ENCODE results near the gene ADNP. TPM values are rescaled to one million over a fixed set of nuclear protein-coding genes. Genes with fewer than 3 reads are reported as not detected.
A peak's percentile ranks its signal among the peaks of the same experiment; 100 is the strongest.

ADNP gene
- total RNA-seq, 4 donors from 2014 or later, result 51.4 to 67.2 (median 55.4) TPM

- Histone ChIP-seq H3K36me3 (no peaks in the 10 kb centered on the region), H3K9me3 (no peaks in the 10 kb centered on the region), H3K27me3 (no peaks in the 10 kb centered on the region), H3K27ac (no peak overlapping the region), H3K4me1 (no peaks in the 10 kb centered on the region), H3K4me3 (no peak overlapping the region)
- TF ChIP-seq POLR2AphosphoS5 (IDR thresholded peaks at IDR 0.05) (no peak), POLR2A (IDR thresholded peaks at IDR 0.05) (no peak), EP300 (IDR thresholded peaks at IDR 0.05) (no peak), CTCF (IDR thresholded peaks at IDR 0.05) (no peak)
- no peak for ATAC-seq
- 86 to 87% methylated on average over 3 to 5 of the region's 5 CpGs for WGBS, 2 donors (ENCODE audit: low coverage in 1 of 2)
These were observed 74.7 kb downstream of the ADNP start for GRCh38 chr20:50856475-50857041.

GRCh38 chr20:50855498-50856474 lies 75.5 kb downstream of the ADNP start:
- Histone ChIP-seq H3K9me3 (no peaks in the 10 kb centered on the region), H3K4me3 (no peak overlapping the region), H3K27ac (no peak overlapping the region), H3K27me3 (no peaks in the 10 kb centered on the region), H3K36me3 (no peaks in the 10 kb centered on the region), H3K4me1 (no peaks in the 10 kb centered on the region)
- TF ChIP-seq POLR2A (IDR thresholded peaks at IDR 0.05), result no peak
- TF ChIP-seq EP300 (IDR thresholded peaks at IDR 0.05), result no peak
- TF ChIP-seq POLR2AphosphoS5 (IDR thresholded peaks at IDR 0.05), result peak; percentile 49
- no peak for TF ChIP-seq CTCF (IDR thresholded peaks at IDR 0.05)
- no peak for ATAC-seq
- WGBS, 2 donors (ENCODE audit: low coverage in 1 of 2), result 43 to 45% methylated on average over 4 to 10 of the region's 23 CpGs

GRCh38 chr20:50854506-50855249 lies 76.6 kb downstream of the ADNP start:
- Histone ChIP-seq H3K36me3 (no peaks in the 10 kb centered on the region), H3K27me3 (no peaks in the 10 kb centered on the region), H3K27ac (no peak overlapping the region), H3K9me3 (no peaks in the 10 kb centered on the region), H3K4me3 (no peak overlapping the region), H3K4me1 (no peaks in the 10 kb centered on the region)
- no peak for ATAC-seq
- WGBS, 2 donors (ENCODE audit: low coverage in 1 of 2), result 60 to 90% methylated on average over 1 to 9 of the region's 18 CpGs
- TF ChIP-seq EP300 (IDR thresholded peaks at IDR 0.05), result no peak
- no peak for TF ChIP-seq CTCF (IDR thresholded peaks at IDR 0.05)
- TF ChIP-seq POLR2AphosphoS5 (IDR thresholded peaks at IDR 0.05), result no peak
- TF ChIP-seq POLR2A (IDR thresholded peaks at IDR 0.05), result no peak

GRCh38 chr20:50852085-50852484 lies 79.2 kb downstream of the ADNP start:
- ATAC-seq, result no peak
- TF ChIP-seq CTCF (IDR thresholded peaks at IDR 0.05) (no peak), POLR2A (IDR thresholded peaks at IDR 0.05) (no peak), POLR2AphosphoS5 (IDR thresholded peaks at IDR 0.05) (no peak), EP300 (IDR thresholded peaks at IDR 0.05) (no peak)
- H3K27me3 ChIP-seq, result no peaks in the 10 kb centered on the region
- WGBS, 2 donors (ENCODE audit: low coverage in 1 of 2), result 93% methylated on average over 3 of the region's 9 CpGs; no CpG with 5 or more reads in 1 of the 2 donors
- no peaks in the 10 kb centered on the region for H3K9me3 ChIP-seq
- peaks cover 0 to 17% (median 14%) of the 10 kb centered on the region in 3 donors for H3K4me1 ChIP-seq
- no peaks in the 10 kb centered on the region for H3K36me3 ChIP-seq
- no peak overlapping the region for H3K27ac ChIP-seq
- no peak overlapping the region for H3K4me3 ChIP-seq

All from gastroesophageal sphincter (tissue), 4 donors.